Mucosa of stomach (tissue), 1 donor: ENCODE data around the gene NPAS3.

Source experiments
- H3K27me3 ChIP-seq: one replicate; pipeline ENCODE4 v1.7.0; 2013; ENCODE audit warnings: mild to moderate bottlenecking, low read length; ENCODE audit not compliant: control insufficient read depth, insufficient read depth
- H3K36me3 ChIP-seq: one replicate; pipeline ENCODE4 v1.7.0; 2013; ENCODE audit warnings: low read length; ENCODE audit not compliant: control insufficient read depth, insufficient read depth
- H3K4me1 ChIP-seq: one replicate; pipeline ENCODE4 v1.7.0; 2013; ENCODE audit warnings: mild to moderate bottlenecking, low read length; ENCODE audit not compliant: control insufficient read depth, insufficient read depth
- H3K4me3 ChIP-seq: one replicate; pipeline ENCODE4 v1.7.0; 2013; ENCODE audit warnings: low read length
- H3K9ac ChIP-seq: one replicate; pipeline ENCODE4 v1.7.0; 2013; ENCODE audit warnings: mild to moderate bottlenecking, low read length, moderate library complexity
- H3K9me3 ChIP-seq: one replicate; pipeline ENCODE4 v1.7.0; 2013; ENCODE audit warnings: mild to moderate bottlenecking, low read length, moderate library complexity; ENCODE audit not compliant: control insufficient read depth
- donor health status: Pancreatic carcinoma.

The NPAS3 gene

DNA sequence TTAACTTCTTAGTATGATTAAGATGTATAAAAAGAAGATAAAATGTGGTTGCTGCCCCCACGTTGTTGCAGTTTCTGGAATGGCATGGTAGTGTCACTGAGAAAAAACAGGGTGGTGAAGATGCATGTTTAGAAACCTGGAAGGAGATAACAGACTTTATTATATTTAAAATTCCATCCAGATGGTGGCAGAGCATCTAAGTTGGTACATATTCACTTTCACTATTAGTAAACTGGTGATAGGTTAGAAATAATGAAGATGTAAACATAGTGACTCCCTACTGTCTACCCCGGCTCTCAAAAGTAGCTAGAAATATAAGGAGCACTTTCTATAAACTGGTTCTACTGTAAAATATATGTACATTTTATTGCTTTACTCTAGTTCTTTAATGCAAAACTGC, 279.3 kb downstream of the NPAS3 start:
- H3K9ac ChIP-seq: no peak overlapping the region
- no peak overlapping the region for H3K4me3 ChIP-seq
- H3K9me3 ChIP-seq: no peaks in the 10 kb centered on the region
- H3K36me3 ChIP-seq: no peaks in the 10 kb centered on the region
- no peaks in the 10 kb centered on the region for H3K4me1 ChIP-seq
- no peaks in the 10 kb centered on the region for H3K27me3 ChIP-seq

DNA sequence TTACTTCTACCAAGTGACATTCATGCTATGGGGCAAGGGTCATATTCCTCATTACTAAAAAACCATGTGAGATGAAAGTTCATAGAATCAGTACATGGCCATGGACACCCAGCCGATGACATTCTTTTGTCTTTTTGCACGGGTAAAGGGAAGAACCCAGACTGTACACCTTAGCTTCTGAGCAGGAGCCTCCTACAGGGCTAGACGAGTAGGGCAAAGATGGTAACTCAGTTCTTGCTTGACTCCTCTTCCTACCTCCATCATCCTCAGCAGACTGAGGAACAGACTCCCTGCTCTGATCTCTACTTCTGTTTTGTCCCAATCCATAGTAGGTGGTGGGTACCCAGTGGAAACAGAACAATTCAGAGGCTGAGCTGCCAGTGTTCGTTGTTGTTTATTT, 281.3 kb downstream of the NPAS3 start:
- no peaks in the 10 kb centered on the region for H3K27me3 ChIP-seq
- no peaks in the 10 kb centered on the region for H3K9me3 ChIP-seq
- no peak overlapping the region for H3K4me3 ChIP-seq
- H3K4me1 ChIP-seq: no peaks in the 10 kb centered on the region
- no peak overlapping the region for H3K9ac ChIP-seq
- no peaks in the 10 kb centered on the region for H3K36me3 ChIP-seq

DNA sequence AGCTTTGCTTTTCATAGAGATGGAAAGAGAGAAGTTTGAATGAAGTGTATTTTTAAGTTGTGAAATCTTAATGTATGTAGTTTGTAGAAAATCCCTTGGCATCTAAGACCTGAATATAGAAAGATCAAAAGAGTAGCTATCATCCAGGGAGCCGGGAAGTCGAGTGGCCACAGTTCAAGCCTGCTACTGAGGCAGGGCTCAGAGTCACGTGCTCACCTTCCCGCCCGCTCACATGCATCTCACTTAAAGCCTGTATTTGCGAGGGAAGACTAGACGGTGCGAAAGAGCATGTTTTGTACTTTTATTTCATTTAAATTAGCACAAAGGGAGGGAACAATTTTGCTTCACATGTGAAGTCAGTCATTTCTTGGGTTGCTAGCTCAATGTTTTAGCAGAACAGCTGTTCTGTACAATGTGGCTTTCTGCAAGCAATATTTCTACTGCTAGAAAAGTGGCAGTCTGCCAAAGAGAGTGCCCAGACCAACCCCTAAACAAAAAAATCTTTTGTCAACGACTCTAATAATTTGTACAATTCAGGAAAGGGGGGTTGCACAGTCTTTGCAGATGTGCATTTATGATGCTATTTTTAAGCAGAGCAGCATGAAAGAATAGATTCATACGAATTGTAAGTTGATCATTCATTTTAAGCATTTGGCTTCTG, 290.7 kb downstream of the NPAS3 start:
- H3K4me3 ChIP-seq: no peak overlapping the region
- no peaks in the 10 kb centered on the region for H3K9me3 ChIP-seq
- no peaks in the 10 kb centered on the region for H3K27me3 ChIP-seq
- H3K36me3 ChIP-seq: no peaks in the 10 kb centered on the region
- H3K9ac ChIP-seq: no peak overlapping the region
- no peaks in the 10 kb centered on the region for H3K4me1 ChIP-seq

DNA sequence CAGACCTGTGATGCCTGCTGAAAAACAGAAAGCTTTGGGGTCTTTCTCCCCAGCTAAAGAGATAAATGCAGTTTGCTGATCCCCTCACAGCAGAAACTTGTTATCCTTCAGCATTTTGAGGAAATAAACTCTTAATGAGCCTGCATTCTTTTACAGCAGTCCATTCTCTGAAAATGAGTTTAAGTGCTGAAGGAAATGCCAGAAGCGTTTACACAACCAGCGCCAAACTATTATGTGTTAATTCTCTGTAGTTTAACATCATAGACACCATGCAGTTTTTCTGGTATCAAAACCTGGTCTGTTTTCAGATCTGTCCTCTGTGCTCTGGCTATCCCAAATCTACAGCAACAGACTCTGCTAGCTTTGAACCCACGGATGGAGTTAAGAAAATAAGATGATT, 291.3 kb downstream of the NPAS3 start:
- Histone ChIP-seq H3K4me1 (no peaks in the 10 kb centered on the region), H3K36me3 (no peaks in the 10 kb centered on the region), H3K4me3 (no peak overlapping the region), H3K9ac (no peak overlapping the region), H3K9me3 (no peaks in the 10 kb centered on the region), H3K27me3 (no peaks in the 10 kb centered on the region)

DNA sequence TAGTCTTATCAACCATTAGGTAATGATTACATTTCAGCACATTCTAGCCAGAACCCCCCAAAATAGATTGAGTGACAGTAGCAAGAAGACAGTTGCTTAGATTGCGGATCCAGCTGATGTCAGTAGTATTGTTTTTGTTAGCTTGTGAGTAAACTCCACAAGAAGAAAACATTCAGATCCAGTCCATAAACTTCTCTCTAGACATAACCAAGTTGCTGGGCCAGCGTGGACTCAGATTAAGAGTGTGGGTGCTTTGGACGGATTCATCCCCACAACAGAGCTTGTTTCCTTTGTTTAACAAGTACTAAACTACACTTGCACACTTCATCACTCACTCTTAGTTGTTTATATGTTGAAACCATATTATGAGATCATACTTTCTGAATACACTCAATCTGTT, 293.4 kb downstream of the NPAS3 start:
- Histone ChIP-seq H3K4me1 (no peaks in the 10 kb centered on the region), H3K36me3 (no peaks in the 10 kb centered on the region), H3K27me3 (no peaks in the 10 kb centered on the region), H3K9me3 (no peaks in the 10 kb centered on the region), H3K9ac (no peak overlapping the region), H3K4me3 (no peak overlapping the region)

DNA sequence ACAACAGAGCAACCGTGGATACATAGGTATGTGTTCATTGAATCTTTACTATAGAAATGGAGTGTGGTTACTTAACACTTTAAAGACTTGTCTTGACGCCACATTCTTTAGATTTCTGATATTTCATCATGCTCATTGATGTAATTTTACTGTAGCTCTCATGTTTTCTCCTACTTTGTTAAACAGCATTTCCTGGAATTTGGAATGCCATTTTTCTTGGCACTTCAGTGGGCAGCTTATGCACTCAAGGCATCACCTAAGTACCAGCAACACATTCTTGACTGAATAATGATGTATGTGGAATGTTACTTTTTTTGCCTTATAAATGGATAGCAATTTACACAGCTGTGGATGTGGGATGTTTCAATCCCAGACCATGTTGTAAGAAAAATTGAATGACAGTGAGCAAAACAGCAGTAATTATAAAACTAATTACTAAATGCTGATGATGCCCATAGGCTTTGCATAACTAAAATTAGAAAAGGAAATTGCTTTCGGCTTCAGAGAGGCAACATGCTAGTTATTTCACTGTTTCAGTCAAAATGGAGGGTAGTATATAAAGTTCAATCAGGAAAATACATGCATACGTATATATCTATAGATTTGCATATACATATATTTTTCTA, 298.5 kb downstream of the NPAS3 start:
- Histone ChIP-seq H3K9ac (no peak overlapping the region), H3K4me1 (no peaks in the 10 kb centered on the region), H3K27me3 (no peaks in the 10 kb centered on the region), H3K9me3 (no peaks in the 10 kb centered on the region), H3K36me3 (no peaks in the 10 kb centered on the region), H3K4me3 (no peak overlapping the region)

DNA sequence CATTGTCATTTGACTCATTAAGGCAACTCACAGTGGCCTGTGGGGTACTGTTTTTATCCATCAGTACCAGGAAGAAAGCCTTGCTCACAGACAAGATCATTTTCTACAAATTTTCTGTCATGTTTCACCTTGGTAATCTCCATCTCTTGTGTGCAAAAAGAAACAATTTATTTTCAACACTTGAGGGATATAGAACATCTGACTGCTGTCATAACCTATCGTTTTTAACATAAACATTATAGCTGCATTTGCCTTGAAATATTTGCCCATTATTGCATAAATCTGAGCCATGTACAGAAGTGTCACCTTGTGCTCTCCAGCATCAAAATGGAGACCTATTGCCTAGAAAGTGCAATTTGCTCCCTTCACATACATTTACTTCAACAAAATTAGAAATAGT, 300.8 kb downstream of the NPAS3 start:
- Histone ChIP-seq H3K36me3 (no peaks in the 10 kb centered on the region), H3K4me1 (no peaks in the 10 kb centered on the region), H3K9ac (no peak overlapping the region), H3K9me3 (no peaks in the 10 kb centered on the region), H3K4me3 (no peak overlapping the region), H3K27me3 (no peaks in the 10 kb centered on the region)

DNA sequence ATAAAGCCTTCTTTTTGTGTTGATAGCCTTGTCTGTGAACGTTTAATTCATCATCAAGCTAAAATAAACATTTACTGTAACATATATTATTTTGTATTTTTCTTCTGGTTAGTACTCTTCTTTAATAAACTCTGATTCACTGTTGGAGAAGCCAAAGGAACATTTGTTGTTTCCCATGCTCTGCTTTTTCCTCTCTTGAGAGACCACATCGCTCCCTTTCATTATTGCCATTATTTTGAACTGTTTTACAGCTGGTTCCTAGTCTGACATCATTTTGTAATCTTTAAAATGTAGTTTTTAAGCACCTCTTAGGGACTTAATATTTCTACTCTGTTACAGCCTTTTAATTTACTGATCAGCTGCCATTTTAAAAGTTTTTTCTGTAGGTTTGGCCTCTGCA, 301.8 kb downstream of the NPAS3 start:
- H3K4me3 ChIP-seq: no peak overlapping the region
- no peaks in the 10 kb centered on the region for H3K4me1 ChIP-seq
- H3K9ac ChIP-seq: no peak overlapping the region
- H3K27me3 ChIP-seq: no peaks in the 10 kb centered on the region
- no peaks in the 10 kb centered on the region for H3K9me3 ChIP-seq
- H3K36me3 ChIP-seq: no peaks in the 10 kb centered on the region

DNA sequence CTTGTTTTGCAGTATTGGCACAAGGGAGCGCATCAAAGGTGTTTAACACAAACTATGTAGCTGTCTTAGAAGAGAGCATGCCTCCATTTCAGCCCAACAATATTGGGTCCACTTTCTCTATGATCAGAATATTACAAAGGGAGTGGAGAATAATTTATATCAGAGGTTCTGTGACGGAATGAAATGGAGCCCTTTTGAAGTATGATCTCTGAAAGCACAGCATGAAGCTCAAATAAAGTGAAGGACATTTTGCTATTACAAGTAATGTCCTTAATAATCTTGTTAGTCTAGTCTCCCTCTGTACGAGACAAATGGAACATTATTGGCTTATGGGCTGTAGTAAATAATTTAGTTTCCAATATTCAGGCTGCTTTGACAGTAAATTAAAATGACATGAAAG, 302.7 kb downstream of the NPAS3 start:
- H3K9me3 ChIP-seq: no peaks in the 10 kb centered on the region

DNA sequence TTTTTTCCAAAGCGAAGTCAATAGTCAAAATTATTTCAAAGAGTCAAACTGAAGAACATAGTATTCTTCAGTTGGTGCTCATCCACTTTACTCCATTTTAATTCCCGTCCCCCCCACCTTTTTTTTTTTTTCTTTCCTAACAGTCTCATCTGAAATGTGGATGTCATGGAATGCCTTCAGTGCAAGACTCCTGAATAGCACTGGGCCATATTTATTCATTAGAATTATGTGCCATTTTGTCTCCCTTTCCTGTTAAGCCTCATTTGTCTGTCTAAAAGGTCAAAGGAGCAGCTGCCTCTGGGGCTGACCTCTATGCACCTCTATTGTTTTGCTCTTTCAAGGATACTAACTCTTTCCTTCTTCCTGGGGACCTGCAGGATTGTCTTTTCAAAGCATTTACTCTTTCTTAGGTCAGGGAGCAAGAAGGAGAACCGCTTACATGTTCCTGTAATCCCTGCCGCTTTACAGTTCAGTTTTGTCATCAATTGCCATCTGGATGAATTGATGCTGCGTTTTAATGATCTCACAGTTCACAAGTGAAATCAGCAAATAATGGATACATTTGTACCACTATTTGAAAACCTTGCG, 310.6 kb downstream of the NPAS3 start:
- Histone ChIP-seq H3K9me3 (no peaks in the 10 kb centered on the region), H3K9ac (no peak overlapping the region), H3K4me1 (no peaks in the 10 kb centered on the region), H3K27me3 (no peaks in the 10 kb centered on the region), H3K4me3 (no peak overlapping the region), H3K36me3 (no peaks in the 10 kb centered on the region)

More for the DNA sequence above, 302.7 kb downstream of the NPAS3 start:
- no peaks in the 10 kb centered on the region for H3K4me1 ChIP-seq
- H3K27me3 ChIP-seq: no peaks in the 10 kb centered on the region
- H3K9ac ChIP-seq: no peak overlapping the region
- H3K4me3 ChIP-seq: no peak overlapping the region
- H3K36me3 ChIP-seq: no peaks in the 10 kb centered on the region

DNA sequence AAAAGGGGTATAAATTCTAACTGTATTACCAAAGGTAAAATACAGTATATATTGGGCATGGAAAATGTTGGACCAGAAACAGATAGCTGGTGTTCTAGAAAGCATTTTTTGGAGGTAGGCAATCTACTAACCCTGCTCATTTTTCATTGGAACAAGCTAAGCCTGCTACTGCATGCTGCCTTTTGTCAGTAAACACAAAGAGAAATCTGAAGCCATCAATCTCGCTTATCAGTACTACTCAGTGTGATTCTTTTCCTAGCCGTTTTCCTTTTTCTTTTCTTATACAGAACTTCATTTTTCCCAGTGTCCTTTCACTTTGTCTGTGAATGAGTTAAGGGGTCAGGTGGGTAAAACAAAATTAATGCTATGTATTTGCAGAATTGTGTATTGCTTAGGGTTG, 312.3 kb downstream of the NPAS3 start:
- no peaks in the 10 kb centered on the region for H3K4me1 ChIP-seq
- no peaks in the 10 kb centered on the region for H3K27me3 ChIP-seq
- H3K36me3 ChIP-seq: no peaks in the 10 kb centered on the region
- H3K4me3 ChIP-seq: no peak overlapping the region
- H3K9me3 ChIP-seq: no peaks in the 10 kb centered on the region
- no peak overlapping the region for H3K9ac ChIP-seq

DNA sequence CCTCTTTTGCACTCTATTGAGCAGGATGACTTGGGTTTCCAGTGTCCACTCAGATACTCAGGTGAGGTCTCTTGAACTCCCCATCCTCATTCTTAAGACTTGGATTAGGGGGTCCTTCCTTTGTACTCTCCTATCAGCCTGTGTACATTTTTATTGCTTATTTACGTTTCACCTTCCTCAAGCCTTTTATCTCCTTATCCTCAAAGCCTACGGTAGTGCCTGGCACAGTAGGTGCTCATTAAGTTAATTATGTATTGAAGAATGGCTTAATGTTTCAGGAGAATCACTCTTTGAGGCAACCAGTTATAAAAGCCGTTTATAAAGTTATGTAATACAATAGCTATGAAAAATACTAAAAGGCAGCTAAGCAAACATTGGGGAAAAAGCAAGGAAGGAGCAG, 315.7 kb downstream of the NPAS3 start:
- no peak overlapping the region for H3K9ac ChIP-seq
- H3K36me3 ChIP-seq: no peaks in the 10 kb centered on the region
- no peaks in the 10 kb centered on the region for H3K27me3 ChIP-seq
- no peaks in the 10 kb centered on the region for H3K4me1 ChIP-seq
- H3K9me3 ChIP-seq: no peaks in the 10 kb centered on the region
- H3K4me3 ChIP-seq: no peak overlapping the region
